T-helper 2 cell (primary cell): ENCODE results near the gene PCDHGB4.
"Not testable (repeated sequence)": the region's sequence is repeated elsewhere in the genome, so short reads cannot be mapped to it uniquely, and the experiment has no call there.

ENCODE experiments used
- DNase-seq, 5 experiments: peaks; one replicate each; pipeline versions ENCODE4 v3.0.0 to v3.0.0-alpha.2; 2012 to 2022

The PCDHGB4 gene

GRCh38 chr5:141398608-141399007, 11.1 kb downstream of the PCDHGB4 start:
- no peak for DNase-seq

- DNase-seq, result no peak
Measured at GRCh38 chr5:141399555-141400258, 12.2 kb downstream of the PCDHGB4 start.

GRCh38 chr5:141402553-141403243, 15.2 kb downstream of the PCDHGB4 start, which contains the start of gene PCDHGA9:
PCDHGA9 (plus strand) TSS chr5:141402778; CDS start chr5:141402953, 175 bp downstream.
- no peak for DNase-seq

GRCh38 chr5:141403387-141403786, 15.9 kb downstream of the PCDHGB4 start:
- no peak for DNase-seq

GRCh38 chr5:141407790-141408505, 20.4 kb downstream of the PCDHGB4 start, which contains the start of gene PCDHGB6:
PCDHGB6 (plus strand) TSS chr5:141408021; CDS start chr5:141408203, 182 bp downstream.
- DNase-seq, result peak in 1 of 5 experiments; percentile 36

GRCh38 chr5:141409598-141410306, 22.3 kb downstream of the PCDHGB4 start:
- no peak for DNase-seq

- no peak for DNase-seq
Measured at GRCh38 chr5:141411575-141411974, 24.1 kb downstream of the PCDHGB4 start.

GRCh38 chr5:141412854-141413539, 25.5 kb downstream of the PCDHGB4 start, which contains the start of gene PCDHGA10:
PCDHGA10 (plus strand) TSS chr5:141412987; CDS start chr5:141413176, 189 bp downstream.
- peak in 3 of 5 experiments; percentile 40 to 65 (median 46) for DNase-seq

- DNase-seq, result no peak
Measured at GRCh38 chr5:141413540-141414069, 26.1 kb downstream of the PCDHGB4 start.

GRCh38 chr5:141414548-141415274, 27.2 kb downstream of the PCDHGB4 start:
- not testable (repeated sequence) for DNase-seq

- not testable (repeated sequence) for DNase-seq
Measured at GRCh38 chr5:141415275-141415618, 27.7 kb downstream of the PCDHGB4 start.

- DNase-seq, result peak in 3 of 5 experiments; percentile 21 to 56 (median 35)
Measured at GRCh38 chr5:141417494-141418172, 30.1 kb downstream of the PCDHGB4 start, which contains the start of gene PCDHGB7. PCDHGB7 (plus strand) TSS chr5:141417677; CDS start chr5:141417860, 183 bp downstream.

GRCh38 chr5:141419074-141419880, 31.8 kb downstream of the PCDHGB4 start:
- DNase-seq, result no peak

- DNase-seq, result peak in 1 of 5 experiments; percentile 45
Measured at GRCh38 chr5:141420855-141421488, 33.5 kb downstream of the PCDHGB4 start, which contains the start of gene PCDHGA11. PCDHGA11 (plus strand) TSS chr5:141421051; CDS start chr5:141421228, 177 bp downstream.

- no peak for DNase-seq
Measured at GRCh38 chr5:141421489-141421855, 34.0 kb downstream of the PCDHGB4 start.

GRCh38 chr5:141422742-141423291, 35.3 kb downstream of the PCDHGB4 start:
- DNase-seq, result no peak

GRCh38 chr5:141427783-141428426, 40.4 kb downstream of the PCDHGB4 start:
- DNase-seq, result no peak
